ENCODE results near the gene ALOX5AP.

DNA sequence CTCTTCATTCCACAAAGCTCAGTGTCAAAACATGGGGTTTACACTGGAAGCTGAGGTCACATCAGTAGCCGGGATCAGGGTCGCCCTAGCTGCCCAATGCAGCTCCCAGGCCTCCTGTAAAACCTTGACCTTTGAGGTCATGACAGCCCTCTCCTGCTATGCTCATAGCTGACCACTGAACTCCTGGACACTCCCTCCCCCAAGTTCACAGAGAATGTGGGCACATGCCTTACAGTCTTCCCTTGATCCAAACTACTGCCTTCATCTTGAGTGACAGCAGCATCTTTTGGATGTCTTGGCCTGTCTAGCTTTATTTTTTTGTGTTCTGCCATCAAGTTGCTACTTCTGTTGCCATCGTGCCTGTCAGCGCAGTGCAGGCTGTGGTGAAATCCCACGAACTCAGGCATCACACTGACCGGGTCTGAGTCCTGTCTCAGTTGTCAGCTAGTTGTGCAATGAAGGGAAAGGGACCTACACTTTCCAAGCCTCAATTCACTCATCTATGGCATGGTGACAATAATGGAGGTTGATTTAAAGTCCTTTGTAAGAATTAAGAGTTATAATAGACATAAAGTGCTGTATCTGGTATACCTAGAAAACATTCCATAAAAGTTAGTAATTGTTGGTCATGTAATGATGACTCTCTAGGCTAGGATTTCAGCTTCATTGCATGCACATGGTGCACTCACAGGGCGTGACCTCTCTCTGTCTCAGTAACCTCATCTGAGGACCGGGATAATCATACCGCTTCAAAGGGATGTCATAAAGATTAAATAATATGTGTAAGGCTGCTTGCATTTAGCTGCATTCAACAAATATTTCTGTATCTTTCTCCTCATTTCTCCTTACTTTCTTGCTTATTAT lies 16.4 kb upstream of the ALOX5AP start:
- no peak for TF ChIP-seq CTCF (conservative IDR thresholded peaks at IDR 0.05; ENCODE audit: low read depth, low read length)
- no peak for TF ChIP-seq EZH2 (IDR thresholded peaks at IDR 0.05; ENCODE audit: borderline replicate concordance, low read depth, low read length, poor library complexity, severe bottlenecking)
